ENCODE results near the gene PPFIBP2.

Gene PPFIBP2

GRCh38 chr11:7595951-7596350 lies 82.2 kb downstream of the PPFIBP2 start:
- no peak for ATAC-seq
- TF ChIP-seq ZC3H10 (CRISPR knock-in tag; IDR thresholded peaks at IDR 0.05), result no peak

DNA sequence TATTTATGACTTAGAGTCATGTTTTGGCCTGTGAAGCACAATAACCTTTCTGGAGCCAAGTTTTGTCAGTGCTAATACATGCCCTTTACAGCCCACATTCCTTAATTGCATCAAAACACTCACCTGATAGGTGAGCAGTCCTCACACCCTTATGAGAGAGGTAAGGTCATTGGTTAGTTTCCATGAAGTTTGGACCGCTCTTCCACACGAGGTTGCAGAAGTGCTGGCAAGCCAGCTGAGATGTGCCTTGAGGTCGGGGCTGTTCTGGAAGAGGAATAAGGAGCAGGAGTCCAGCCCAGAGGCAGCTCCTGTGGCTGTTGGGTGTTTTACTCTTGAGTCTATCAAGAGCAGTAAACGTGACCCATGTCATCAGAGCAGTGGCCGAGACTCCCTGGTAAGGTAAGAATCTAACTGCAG lies 83.2 kb downstream of the PPFIBP2 start:
- no peak for ATAC-seq
- TF ChIP-seq, protein P1, sequence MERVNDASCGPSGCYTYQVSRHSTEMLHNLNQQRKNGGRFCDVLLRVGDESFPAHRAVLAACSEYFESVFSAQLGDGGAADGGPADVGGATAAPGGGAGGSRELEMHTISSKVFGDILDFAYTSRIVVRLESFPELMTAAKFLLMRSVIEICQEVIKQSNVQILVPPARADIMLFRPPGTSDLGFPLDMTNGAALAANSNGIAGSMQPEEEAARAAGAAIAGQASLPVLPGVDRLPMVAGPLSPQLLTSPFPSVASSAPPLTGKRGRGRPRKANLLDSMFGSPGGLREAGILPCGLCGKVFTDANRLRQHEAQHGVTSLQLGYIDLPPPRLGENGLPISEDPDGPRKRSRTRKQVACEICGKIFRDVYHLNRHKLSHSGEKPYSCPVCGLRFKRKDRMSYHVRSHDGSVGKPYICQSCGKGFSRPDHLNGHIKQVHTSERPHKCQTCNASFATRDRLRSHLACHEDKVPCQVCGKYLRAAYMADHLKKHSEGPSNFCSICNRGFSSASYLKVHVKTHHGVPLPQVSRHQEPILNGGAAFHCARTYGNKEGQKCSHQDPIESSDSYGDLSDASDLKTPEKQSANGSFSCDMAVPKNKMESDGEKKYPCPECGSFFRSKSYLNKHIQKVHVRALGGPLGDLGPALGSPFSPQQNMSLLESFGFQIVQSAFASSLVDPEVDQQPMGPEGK (CRISPR knock-in tag; IDR thresholded peaks at IDR 0.05; ENCODE audit: borderline replicate concordance), result no peak
- no peak for TF ChIP-seq ZNF70 (CRISPR knock-in tag; IDR thresholded peaks at IDR 0.05)
- no peak for TF ChIP-seq ZNF565 (CRISPR knock-in tag; conservative IDR thresholded peaks at IDR 0.05; ENCODE audit: low read depth)
- no peak for TF ChIP-seq OSR1 (CRISPR knock-in tag; IDR thresholded peaks at IDR 0.05)
- TF ChIP-seq, protein P2, sequence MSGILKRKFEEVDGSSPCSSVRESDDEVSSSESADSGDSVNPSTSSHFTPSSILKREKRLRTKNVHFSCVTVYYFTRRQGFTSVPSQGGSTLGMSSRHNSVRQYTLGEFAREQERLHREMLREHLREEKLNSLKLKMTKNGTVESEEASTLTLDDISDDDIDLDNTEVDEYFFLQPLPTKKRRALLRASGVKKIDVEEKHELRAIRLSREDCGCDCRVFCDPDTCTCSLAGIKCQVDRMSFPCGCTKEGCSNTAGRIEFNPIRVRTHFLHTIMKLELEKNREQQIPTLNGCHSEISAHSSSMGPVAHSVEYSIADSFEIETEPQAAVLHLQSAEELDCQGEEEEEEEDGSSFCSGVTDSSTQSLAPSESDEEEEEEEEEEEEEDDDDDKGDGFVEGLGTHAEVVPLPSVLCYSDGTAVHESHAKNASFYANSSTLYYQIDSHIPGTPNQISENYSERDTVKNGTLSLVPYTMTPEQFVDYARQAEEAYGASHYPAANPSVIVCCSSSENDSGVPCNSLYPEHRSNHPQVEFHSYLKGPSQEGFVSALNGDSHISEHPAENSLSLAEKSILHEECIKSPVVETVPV (CRISPR knock-in tag; IDR thresholded peaks at IDR 0.05), result no peak
- no peak for TF ChIP-seq ARNTL (CRISPR knock-in tag; IDR thresholded peaks at IDR 0.05; ENCODE audit: borderline replicate concordance, low read depth)
- TF ChIP-seq ZC3H10 (CRISPR knock-in tag; IDR thresholded peaks at IDR 0.05), result no peak
- no peak for TF ChIP-seq BACH2 (CRISPR knock-in tag; IDR thresholded peaks at IDR 0.05; ENCODE audit: borderline replicate concordance)
- no peak for TF ChIP-seq TCF4 (CRISPR knock-in tag; IDR thresholded peaks at IDR 0.05; ENCODE audit: borderline replicate concordance)
- no peak for TF ChIP-seq CSDC2 (CRISPR knock-in tag; IDR thresholded peaks at IDR 0.05)
- TF ChIP-seq TSHZ2 (CRISPR knock-in tag; IDR thresholded peaks at IDR 0.05), result no peak
- TF ChIP-seq ZFP30 (CRISPR knock-in tag; IDR thresholded peaks at IDR 0.05), result no peak

- no peak for TF ChIP-seq TSHZ2 (CRISPR knock-in tag; IDR thresholded peaks at IDR 0.05)
- TF ChIP-seq OSR1 (CRISPR knock-in tag; IDR thresholded peaks at IDR 0.05), result no peak
- no peak for TF ChIP-seq BACH2 (CRISPR knock-in tag; IDR thresholded peaks at IDR 0.05; ENCODE audit: borderline replicate concordance)
- TF ChIP-seq ZNF70 (CRISPR knock-in tag; IDR thresholded peaks at IDR 0.05), result no peak
- TF ChIP-seq ZNF8 (CRISPR knock-in tag; IDR thresholded peaks at IDR 0.05), result no peak
- TF ChIP-seq SNAI2 (CRISPR knock-in tag; IDR thresholded peaks at IDR 0.05), result no peak
- no peak for TF ChIP-seq ZC3H10 (CRISPR knock-in tag; IDR thresholded peaks at IDR 0.05)
These were observed 83.8 kb downstream of the PPFIBP2 start for GRCh38 chr11:7597620-7598019.

GRCh38 chr11:7599209-7599608 lies 85.4 kb downstream of the PPFIBP2 start:
- no peak for ATAC-seq
- TF ChIP-seq TCF4 (CRISPR knock-in tag; IDR thresholded peaks at IDR 0.05; ENCODE audit: borderline replicate concordance) (no peak), TSHZ2 (CRISPR knock-in tag; IDR thresholded peaks at IDR 0.05) (no peak), RARB (CRISPR knock-in tag; IDR thresholded peaks at IDR 0.05) (no peak), ISL1 (CRISPR knock-in tag; IDR thresholded peaks at IDR 0.05) (no peak), ZFP3 (CRISPR knock-in tag; IDR thresholded peaks at IDR 0.05) (no peak), PPARA (CRISPR knock-in tag; IDR thresholded peaks at IDR 0.05; ENCODE audit: borderline replicate concordance) (no peak), ZC3H10 (CRISPR knock-in tag; IDR thresholded peaks at IDR 0.05) (no peak)
- TF ChIP-seq, protein P1 (CRISPR knock-in tag; IDR thresholded peaks at IDR 0.05; ENCODE audit: borderline replicate concordance), result no peak
- TF ChIP-seq, protein P2 (CRISPR knock-in tag; IDR thresholded peaks at IDR 0.05), result no peak

More at GRCh38 chr11:7597620-7598019, 83.8 kb downstream of the PPFIBP2 start:
- ATAC-seq, result no peak

Measured in SK-N-SH treated with all-trans-retinoic acid at 6 μM for 48 hours (cell line).